ENCODE data around the gene RAB11FIP4. TPM values are rescaled to one million over a fixed set of nuclear protein-coding genes. Genes with fewer than 3 reads are reported as not detected.

RAB11FIP4 gene
- total and polyA plus RNA-seq, 10 of the 15 experiments (the other 5 are each of a cell fraction or from before 2014, with no cell fraction given), result 1.4 to 27.0 (median 17.6) TPM

- TF ChIP-seq CEBPZ (IDR thresholded peaks at IDR 0.05; ENCODE audit: low read depth, low read length) (no peak), YY1 (IDR thresholded peaks at IDR 0.05; ENCODE audit: low read depth, low read length) (no peak), SP1 (IDR thresholded peaks at IDR 0.05; ENCODE audit: low read depth, low read length) (no peak), IRF3 (IDR thresholded peaks at IDR 0.05) (no peak), CHD4 (IDR thresholded peaks at IDR 0.05) (no peak), RCOR1 (conservative IDR thresholded peaks at IDR 0.05; ENCODE audit: low read depth, low read length) (no peak), ATF3 (IDR thresholded peaks at IDR 0.05; ENCODE audit: borderline replicate concordance, extremely low read depth, low read depth, low read length) (no peak), BACH1 (IDR thresholded peaks at IDR 0.05; ENCODE audit: borderline replicate concordance) (no peak), MXI1 (IDR thresholded peaks at IDR 0.05; ENCODE audit: low read depth, low read length) (no peak), PRDM15 (CRISPR knock-in tag; IDR thresholded peaks at IDR 0.05) (no peak), NFYA (IDR thresholded peaks at IDR 0.05; ENCODE audit: borderline replicate concordance, low read depth, low read length) (no peak), WRNIP1 (IDR thresholded peaks at IDR 0.05; ENCODE audit: borderline replicate concordance, low read depth, low read length) (no peak)
Measured at GRCh38 chr17:31488264-31488981, 96.9 kb downstream of the RAB11FIP4 start (continued).
